ENCODE results near the gene ZFP69.

Gene ZFP69

GRCh38 chr1:40508375-40509341 is 31.6 kb downstream of the ZFP69 start, which contains the start of gene EXO5:
Gene EXO5, plus strand, starts transcription at chr1:40508767. Its CDS starts 5,778 bp downstream, at chr1:40514545.
- DNase-seq: peak; percentile 79

DNA sequence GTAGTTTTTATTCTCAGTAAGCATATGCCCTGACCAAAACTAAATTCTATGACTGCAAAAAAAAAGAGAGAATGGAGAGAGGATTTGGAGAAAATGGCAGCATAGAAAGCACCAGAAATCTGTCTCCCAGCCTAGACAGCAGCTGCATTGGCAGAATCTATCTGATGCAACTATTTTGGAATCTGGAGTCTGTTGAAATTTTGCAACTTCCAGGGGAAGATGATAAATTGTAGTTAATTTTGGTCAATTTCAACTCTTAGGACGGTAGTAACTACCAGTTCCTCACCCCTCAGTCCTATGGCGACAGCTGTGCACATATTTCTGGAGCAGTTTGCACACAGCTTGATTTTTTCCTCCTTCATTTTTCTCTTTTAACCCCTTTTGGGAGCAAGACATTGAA is 42.4 kb downstream of the ZFP69 start:
- no peak for DNase-seq

GRCh38 chr1:40530735-40531380 is 53.8 kb downstream of the ZFP69 start:
- DNase-seq: no peak

GRCh38 chr1:40531381-40532061 is 54.4 kb downstream of the ZFP69 start, which contains the start of gene ZNF684:
Gene ZNF684, plus strand, starts transcription at chr1:40531637. Its CDS starts 1,530 bp downstream, at chr1:40533167.
- DNase-seq: peak; percentile 87

DNA sequence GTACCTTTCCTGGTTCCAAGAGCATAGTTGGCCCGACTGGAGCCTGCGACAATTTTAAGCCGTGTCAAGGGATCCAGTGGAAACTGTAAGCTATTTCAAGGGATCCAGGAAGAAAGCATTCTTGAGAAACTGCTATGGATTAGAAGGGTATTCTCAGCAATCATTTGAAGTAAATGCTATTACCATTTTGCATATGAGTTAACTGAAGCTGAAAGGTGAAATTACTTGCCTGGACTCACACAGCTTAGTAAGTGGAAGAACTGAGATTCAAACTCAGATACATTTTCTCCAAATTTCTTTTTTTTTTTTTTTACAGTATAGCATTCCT is 54.9 kb downstream of the ZFP69 start:
- no peak for DNase-seq

GRCh38 chr1:40532844-40533424 is 55.8 kb downstream of the ZFP69 start:
- peak; percentile 26 for DNase-seq

GRCh38 chr1:40534589-40534988 is 57.5 kb downstream of the ZFP69 start:
- no peak for DNase-seq

- DNase-seq: no peak
These were observed 58.6 kb downstream of the ZFP69 start for GRCh38 chr1:40535732-40536131.

DNA sequence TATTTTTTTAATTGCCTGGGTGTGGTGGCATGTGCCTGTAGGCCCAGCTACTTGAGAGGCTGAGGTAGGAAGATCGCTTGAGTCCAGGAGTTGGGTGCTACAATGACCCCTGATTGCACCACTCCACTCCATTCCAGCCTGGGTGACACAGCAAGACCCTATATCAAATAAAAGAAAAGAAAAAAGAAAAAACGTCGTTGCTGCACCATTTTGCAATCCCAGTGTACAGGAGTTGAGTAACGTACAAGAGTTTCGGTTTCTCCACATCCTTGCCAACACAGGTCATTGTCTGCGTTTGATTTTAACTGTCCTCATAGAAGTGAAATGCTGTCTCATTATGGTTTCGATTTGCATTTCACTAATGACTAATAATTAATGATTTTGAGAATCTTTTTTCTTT is 62.2 kb downstream of the ZFP69 start:
- DNase-seq: no peak

Measured in NCI-H1105 (cell line).